GM18868 (cell line): ENCODE measurements around the gene PSRC1.
"Not testable (repeated sequence)": the region's sequence is repeated elsewhere in the genome, so short reads cannot be mapped to it uniquely, and the experiment has no call there.

ENCODE experiments used
- ATAC-seq: cut with Tn5 transposase; IDR thresholded peaks from one replicate; pipeline ENCODE4 v1.9.1; 2021; ENCODE audit warnings: mild to moderate bottlenecking, moderate library complexity; ENCODE audit not compliant: unreplicated experiment

Gene PSRC1

GRCh38 chr1:109282952-109283747 lies at the start of gene PSRC1:
Gene PSRC1 (minus strand): TSS chr1:109283145.
- ATAC-seq, result peak; percentile 98

- no peak for ATAC-seq
Observed at GRCh38 chr1:109331113-109331512, 48.2 kb upstream of the PSRC1 start.

- no peak for ATAC-seq
Observed at GRCh38 chr1:109327285-109327684, 44.3 kb upstream of the PSRC1 start.

- ATAC-seq, result no peak
Observed at GRCh38 chr1:109322974-109323373, 40.0 kb upstream of the PSRC1 start.

- ATAC-seq, result no peak
Observed at GRCh38 chr1:109319114-109319513, 36.2 kb upstream of the PSRC1 start.

- ATAC-seq, result no peak
Observed at GRCh38 chr1:109316506-109316905, 33.6 kb upstream of the PSRC1 start.

GRCh38 chr1:109315288-109315687 lies 32.3 kb upstream of the PSRC1 start:
- ATAC-seq, result no peak

GRCh38 chr1:109314795-109315194 lies 31.9 kb upstream of the PSRC1 start:
- ATAC-seq, result no peak

GRCh38 chr1:109312978-109313775 lies 30.2 kb upstream of the PSRC1 start:
- ATAC-seq, result no peak

- no peak for ATAC-seq
Observed at GRCh38 chr1:109312246-109312645, 29.3 kb upstream of the PSRC1 start.

GRCh38 chr1:109309347-109309746 lies 26.4 kb upstream of the PSRC1 start:
- no peak for ATAC-seq

- ATAC-seq, result no peak
Observed at GRCh38 chr1:109307274-109308021, 24.5 kb upstream of the PSRC1 start.

GRCh38 chr1:109306832-109307273 lies 23.9 kb upstream of the PSRC1 start, which contains the start of gene MYBPHL:
Gene MYBPHL (minus strand): TSS chr1:109307011. CDS start chr1:109306991, 20 bp downstream.
- no peak for ATAC-seq

- ATAC-seq, result not testable (repeated sequence)
Observed at GRCh38 chr1:109305991-109306390, 23.0 kb upstream of the PSRC1 start.

GRCh38 chr1:109304226-109304920 lies 21.4 kb upstream of the PSRC1 start:
- ATAC-seq, result no peak

GRCh38 chr1:109301874-109302273 lies 18.9 kb upstream of the PSRC1 start:
- no peak for ATAC-seq

GRCh38 chr1:109300650-109301151 lies 17.8 kb upstream of the PSRC1 start:
- ATAC-seq, result no peak

GRCh38 chr1:109299558-109300343 lies 16.8 kb upstream of the PSRC1 start:
- ATAC-seq, result no peak
